Gastroesophageal sphincter (tissue), 4 donors: Measurements from ENCODE around the gene NCR1. TPM values are rescaled to one million over a fixed set of nuclear protein-coding genes. Genes with fewer than 3 reads are reported as not detected.
"Not testable (repeated sequence)": the region's sequence is repeated elsewhere in the genome, so short reads cannot be mapped to it uniquely, and the experiment has no call there.

Source experiments
- ATAC-seq: fragments of 150-250 bp; one replicate; pipeline ENCODE4 v1.9.1; 2016; ENCODE audit warnings: mild to moderate bottlenecking, moderate library complexity
- H3K27ac ChIP-seq, 4 donors: fragments of 200-600 bp; sonication (generic) in 3 of 4; 1 replicate in 3 of 4; 2 replicates in 1 of 4; pipeline ENCODE4 v1.5.1; 2016 to 2019
- H3K27me3 ChIP-seq: fragments of 200-600 bp; sonication (generic); one replicate; pipeline ENCODE4 v1.5.1; 2019
- H3K36me3 ChIP-seq, 2 donors: fragments of 200-600 bp; sonication (generic); one replicate each; pipeline ENCODE4 v1.5.1; 2019; ENCODE audit warnings: control low read depth in 1 of 2
- H3K4me1 ChIP-seq, 3 donors: fragments of 200-600 bp; sonication (generic); 1 replicate in 2 of 3; 2 replicates in 1 of 3; pipeline ENCODE4 v1.5.1; 2016 to 2019; ENCODE audit warnings: control low read depth in 2 of 3
- H3K4me3 ChIP-seq, 2 donors: fragments of 200-600 bp; sonication (generic); one replicate each; pipeline ENCODE4 v1.5.1; 2019; ENCODE audit warnings: mild to moderate bottlenecking in 1 of 2, moderate library complexity in 1 of 2
- H3K9me3 ChIP-seq, 3 donors: fragments of 200-600 bp; sonication (generic); one replicate each; pipeline ENCODE4 v1.5.1; 2017 to 2019; ENCODE audit warnings: control low read depth in 2 of 3
- EP300 ChIP-seq: sonication (generic); formaldehyde crosslinking; IDR thresholded peaks from one replicate; pipeline ENCODE4 v1.6.1; 2017; ENCODE audit warnings: antibody characterized with exemption, mild to moderate bottlenecking
- POLR2A ChIP-seq, 2 donors: fragments of 450-650 bp; IDR thresholded peaks; one replicate each; pipeline ENCODE4 v1.6.1; 2017; ENCODE audit warnings: antibody characterized with exemption in 2 of 2, mild to moderate bottlenecking in 2 of 2, moderate library complexity in 1 of 2
- POLR2AphosphoS5 ChIP-seq: sonication (generic); formaldehyde crosslinking; IDR thresholded peaks from one replicate; pipeline ENCODE4 v1.6.1; 2017; ENCODE audit warnings: antibody characterized with exemption
- WGBS, 2 donors: methylation state at CpG; one replicate each; pipeline ENCODE4 v1.1.5; 2018; ENCODE audit warnings: low coverage in 1 of 2; 5-methylcytosine and 5-hydroxymethylcytosine counted together
- total RNA-seq, 4 donors: library from RNA; depleted of rRNA; stranded (reverse); fragments of >200 nt; gene quantifications; one replicate each; pipeline ENCODE4 v1.1.0, GENCODE V29; 2016
- TF ChIP-seq, protein P1 (sequence below), 4 experiments: fragments of 200-600 bp in 2 of 4; fragments of 450-650 bp in 2 of 4; sonication (generic) in 1 of 4; IDR thresholded peaks; one replicate each; pipeline ENCODE4 v1.5.1; 2017 to 2019; ENCODE audit warnings: antibody characterized with exemption in 4 of 4, mild to moderate bottlenecking in 2 of 4, moderate library complexity in 2 of 4

The NCR1 gene
- total RNA-seq, 4 donors from 2014 or later = not detected

DNA sequence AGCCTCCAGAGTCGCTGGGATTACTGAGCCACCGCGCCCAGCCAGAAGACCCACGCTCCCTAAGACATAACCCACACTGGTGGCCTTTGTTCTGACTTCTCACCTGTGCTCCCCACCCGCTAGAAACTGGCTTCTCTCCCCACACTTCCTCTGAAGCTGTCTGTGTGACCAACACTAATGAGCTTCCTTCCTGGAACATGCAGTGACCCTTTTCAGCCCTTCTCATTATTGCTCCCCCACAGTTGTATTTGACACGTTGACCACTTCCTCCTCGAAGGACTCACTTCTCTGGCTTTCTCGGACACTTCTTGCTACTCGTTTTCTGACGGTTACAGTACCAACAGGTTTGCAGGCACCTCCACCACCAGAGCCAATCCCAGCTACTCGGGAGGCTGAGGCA, 10.9 kb downstream of the NCR1 start:
- TF ChIP-seq, protein P1, sequence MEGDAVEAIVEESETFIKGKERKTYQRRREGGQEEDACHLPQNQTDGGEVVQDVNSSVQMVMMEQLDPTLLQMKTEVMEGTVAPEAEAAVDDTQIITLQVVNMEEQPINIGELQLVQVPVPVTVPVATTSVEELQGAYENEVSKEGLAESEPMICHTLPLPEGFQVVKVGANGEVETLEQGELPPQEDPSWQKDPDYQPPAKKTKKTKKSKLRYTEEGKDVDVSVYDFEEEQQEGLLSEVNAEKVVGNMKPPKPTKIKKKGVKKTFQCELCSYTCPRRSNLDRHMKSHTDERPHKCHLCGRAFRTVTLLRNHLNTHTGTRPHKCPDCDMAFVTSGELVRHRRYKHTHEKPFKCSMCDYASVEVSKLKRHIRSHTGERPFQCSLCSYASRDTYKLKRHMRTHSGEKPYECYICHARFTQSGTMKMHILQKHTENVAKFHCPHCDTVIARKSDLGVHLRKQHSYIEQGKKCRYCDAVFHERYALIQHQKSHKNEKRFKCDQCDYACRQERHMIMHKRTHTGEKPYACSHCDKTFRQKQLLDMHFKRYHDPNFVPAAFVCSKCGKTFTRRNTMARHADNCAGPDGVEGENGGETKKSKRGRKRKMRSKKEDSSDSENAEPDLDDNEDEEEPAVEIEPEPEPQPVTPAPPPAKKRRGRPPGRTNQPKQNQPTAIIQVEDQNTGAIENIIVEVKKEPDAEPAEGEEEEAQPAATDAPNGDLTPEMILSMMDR (IDR thresholded peaks at IDR 0.05) = no peak
- TF ChIP-seq POLR2A (IDR thresholded peaks at IDR 0.05) (no peak), EP300 (no peak), POLR2AphosphoS5 (no peak)
- Histone ChIP-seq H3K36me3 (no peaks in the 10 kb centered on the region), H3K27ac (no peak overlapping the region), H3K4me3 (no peak overlapping the region), H3K9me3 (no peaks in the 10 kb centered on the region), H3K4me1 (no peaks in the 10 kb centered on the region), H3K27me3 (peaks cover 69% of the 10 kb centered on the region)
- no peak for ATAC-seq
- WGBS, 2 donors = 69 to 79% methylated on average over 6 to 8 of the region's 11 CpGs

DNA sequence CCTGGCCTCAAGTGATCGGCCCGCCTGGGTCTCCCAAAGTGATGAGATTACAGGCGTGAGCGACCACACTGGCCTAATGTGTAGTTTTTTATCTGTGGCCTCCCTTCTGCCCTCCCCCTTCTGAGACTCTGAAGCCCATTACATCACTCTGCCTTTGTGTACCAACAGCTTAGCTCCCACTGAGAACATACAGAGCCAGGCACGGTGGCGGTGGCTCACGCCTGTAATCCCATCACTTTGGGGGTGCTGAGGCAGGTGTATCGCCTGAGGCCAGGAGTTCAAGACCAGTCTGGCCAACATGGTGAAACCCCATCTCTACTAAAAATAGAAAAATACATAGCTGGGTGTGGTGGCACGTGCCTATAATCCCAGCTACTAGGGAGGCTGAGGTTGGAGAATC, 12.6 kb downstream of the NCR1 start:
- Histone ChIP-seq H3K27ac (no peak overlapping the region), H3K4me1 (no peaks in the 10 kb centered on the region), H3K36me3 (no peaks in the 10 kb centered on the region), H3K27me3 (peaks cover 73% of the 10 kb centered on the region), H3K4me3 (no peak overlapping the region), H3K9me3 (no peaks in the 10 kb centered on the region)
- ATAC-seq = no peak
- 72 to 90% methylated on average over 2 to 5 of the region's 9 CpGs for WGBS, 2 donors
- TF ChIP-seq, protein P1 (IDR thresholded peaks at IDR 0.05) = no peak
- no peak for TF ChIP-seq POLR2A (IDR thresholded peaks at IDR 0.05)

DNA sequence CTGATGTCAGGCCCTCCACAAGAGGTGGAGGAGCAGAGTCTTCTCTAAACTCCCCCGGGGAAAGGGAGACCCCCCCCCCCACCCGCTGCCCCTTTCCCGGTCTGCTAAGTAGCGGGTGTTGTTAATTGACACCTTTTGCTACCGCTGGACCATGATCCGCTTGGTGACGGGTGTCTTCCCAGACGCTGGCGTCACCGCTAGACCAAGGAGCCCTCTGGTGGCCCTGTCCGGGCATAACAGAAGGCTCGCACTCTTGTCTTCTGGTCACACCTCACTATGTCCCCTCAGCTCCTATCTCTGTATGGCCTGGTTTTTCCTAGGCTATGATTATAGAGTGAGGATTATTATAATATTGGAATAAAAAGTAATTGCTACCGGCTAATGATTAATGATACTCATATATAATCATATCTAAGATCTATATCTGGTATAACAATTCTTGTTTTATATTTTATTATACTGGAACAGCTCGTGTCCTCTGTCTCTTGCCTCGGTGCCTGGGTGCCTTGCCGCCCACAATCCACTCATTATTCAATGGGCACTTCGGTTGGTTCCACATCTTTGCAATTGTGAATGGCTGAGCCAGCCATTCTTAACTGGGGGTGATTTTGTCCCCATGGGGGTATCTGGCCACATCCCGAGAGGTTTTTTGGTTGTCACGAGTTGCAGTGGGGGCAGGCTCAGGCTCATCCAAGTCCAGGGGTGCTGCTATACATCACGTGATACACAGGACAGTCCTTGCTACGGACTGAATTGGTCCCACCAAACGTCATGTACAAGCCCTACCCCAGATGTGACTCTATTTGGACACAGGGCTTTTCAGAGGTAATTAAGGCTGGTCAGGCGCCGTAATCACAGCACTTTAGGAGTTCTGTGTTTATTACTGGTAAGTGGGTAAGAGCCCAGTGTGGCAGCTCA, 14.0 kb downstream of the NCR1 start:
- ATAC-seq, H3K27ac ChIP-seq, H3K9me3 ChIP-seq, H3K36me3 ChIP-seq, H3K4me3 ChIP-seq, H3K4me1 ChIP-seq: not testable (repeated sequence)
- peaks cover 65% of the 10 kb centered on the region for H3K27me3 ChIP-seq
- TF ChIP-seq, protein P1 (IDR thresholded peaks at IDR 0.05) = peak in 3 of 4 experiments; percentile 10 to 21 (median 14)
- WGBS, 2 donors = 40 to 51% methylated on average over 4 to 19 of the region's 24 CpGs

DNA sequence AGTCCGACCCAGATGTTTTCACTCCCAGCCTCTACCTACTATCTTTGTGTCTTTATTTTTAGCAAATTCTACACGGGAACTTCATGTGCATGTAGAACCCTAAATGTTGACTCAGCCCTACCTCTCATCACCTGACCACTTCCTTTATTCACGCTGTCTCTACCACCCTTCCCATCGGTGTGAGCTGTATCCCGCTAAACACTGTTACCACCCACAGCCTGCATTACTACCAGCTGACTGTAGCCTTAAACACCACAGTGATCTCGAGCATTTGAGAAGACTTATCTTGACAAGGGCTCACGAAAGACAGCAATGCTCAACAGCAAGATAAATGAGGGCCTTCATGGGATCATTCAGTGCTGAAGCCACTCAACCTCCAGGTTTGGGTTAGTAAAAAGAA, 15.1 kb downstream of the NCR1 start:
- WGBS, 2 donors = 51 to 65% methylated on average over 3 to 7 of the region's 7 CpGs
- peaks cover 55% of the 10 kb centered on the region for H3K27me3 ChIP-seq
- no peak overlapping the region for H3K27ac ChIP-seq
- H3K4me3 ChIP-seq = no peak overlapping the region
- H3K36me3 ChIP-seq = no peaks in the 10 kb centered on the region
- TF ChIP-seq POLR2A (IDR thresholded peaks at IDR 0.05) (no peak), POLR2AphosphoS5 (no peak), EP300 (no peak)
- TF ChIP-seq, protein P1 (IDR thresholded peaks at IDR 0.05) = no peak
- no peaks in the 10 kb centered on the region for H3K4me1 ChIP-seq
- ATAC-seq = no peak
- H3K9me3 ChIP-seq = no peaks in the 10 kb centered on the region

DNA sequence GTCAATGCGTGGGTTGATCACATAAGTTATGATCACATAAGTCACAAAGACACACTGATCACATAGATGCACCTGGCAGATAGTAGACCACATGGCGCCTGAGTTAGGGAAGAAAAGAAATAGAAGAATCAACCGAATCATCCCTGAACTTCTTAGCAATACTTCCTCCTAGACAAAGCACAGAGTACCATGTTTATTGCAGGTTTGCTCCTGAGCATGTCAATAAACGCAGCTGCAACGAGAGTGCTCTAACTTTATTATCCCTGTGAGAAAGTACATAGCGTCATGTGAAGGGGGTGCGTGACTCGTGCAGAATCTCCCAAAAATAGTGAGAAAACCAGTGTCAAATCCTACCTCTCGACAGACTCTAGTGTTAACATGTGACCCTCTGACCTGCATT, 17.3 kb downstream of the NCR1 start:
- Histone ChIP-seq H3K9me3 (peaks cover 0 to 15% (median 0%) of the 10 kb centered on the region in 3 donors), H3K4me3 (no peak overlapping the region), H3K27ac (no peak overlapping the region), H3K27me3 (peaks cover 34% of the 10 kb centered on the region), H3K36me3 (no peaks in the 10 kb centered on the region), H3K4me1 (no peaks in the 10 kb centered on the region)
- no peak for TF ChIP-seq POLR2AphosphoS5
- TF ChIP-seq, protein P1 (IDR thresholded peaks at IDR 0.05) = no peak
- no peak for TF ChIP-seq POLR2A (IDR thresholded peaks at IDR 0.05)
- TF ChIP-seq EP300 = no peak
- 62 to 72% methylated on average over 5 to 8 of the region's 9 CpGs for WGBS, 2 donors
- ATAC-seq = no peak
